Thoracic aorta (tissue), 2 donors: ENCODE data around the gene CLBA1. TPM values are rescaled to one million over a fixed set of nuclear protein-coding genes. Genes with fewer than 3 reads are reported as not detected.

Source experiments
- ATAC-seq: fragments of 150-250 bp; one replicate; pipeline ENCODE4 v1.8.0; 2017; ENCODE audit warnings: low read depth; ENCODE audit not compliant: insufficient number of reproducible peaks, low FRiP score
- DNase-seq: peaks from one replicate; pipeline ENCODE4 v3.0.0-alpha.2; 2020; ENCODE audit warnings: low spot score
- H3K27ac ChIP-seq, 2 donors: fragments of 200-600 bp; sonication (generic); 1 replicate in 1 of 2; 2 replicates in 1 of 2; pipeline ENCODE4 v1.5.1; 2016; ENCODE audit warnings: mild to moderate bottlenecking in 2 of 2, moderate library complexity in 2 of 2
- H3K27me3 ChIP-seq: fragments of 200-600 bp; sonication (generic); replicated peaks from 2 replicates; pipeline ENCODE4 v1.6.0; 2016; ENCODE audit warnings: mild to moderate bottlenecking; ENCODE audit not compliant: insufficient read depth
- H3K36me3 ChIP-seq: fragments of 200-600 bp; sonication (generic); one replicate; pipeline ENCODE4 v1.5.1; 2016
- H3K4me1 ChIP-seq, 2 donors: fragments of 200-600 bp; sonication (generic); 1 replicate in 1 of 2; 2 replicates in 1 of 2; pipeline versions ENCODE4 v1.5.1 to v1.6.0; 2016; ENCODE audit warnings: low read depth in 2 of 2, mild to moderate bottlenecking in 1 of 2; ENCODE audit not compliant: control insufficient read depth in 1 of 2
- H3K4me3 ChIP-seq: fragments of 200-600 bp; sonication (generic); 2 replicates; pipeline ENCODE4 v1.5.1; 2016; ENCODE audit warnings: mild to moderate bottlenecking
- H3K9me3 ChIP-seq: fragments of 200-600 bp; sonication (generic); 2 replicates; pipeline ENCODE4 v1.5.1; 2016
- CTCF ChIP-seq: fragments of 200-600 bp; sonication (generic); IDR thresholded peaks from one replicate; pipeline ENCODE4 v1.5.1; 2019; ENCODE audit warnings: antibody characterized with exemption
- total RNA-seq, 2 donors: library from RNA; depleted of rRNA; stranded (reverse); fragments of >200 nt; gene quantifications; one replicate each; pipeline versions ENCODE4 v1.1.0 to v1.2.3, GENCODE V29; 2016

The CLBA1 gene
- total RNA-seq, 2 donors from 2014 or later: 3.1 to 4.6 TPM

GRCh38 chr14:104973385-104974145 lies 12.0 kb upstream of the CLBA1 start:
- no peaks in the 10 kb centered on the region for H3K27me3 ChIP-seq
- peak; percentile 76 for ATAC-seq
- DNase-seq: peak; percentile 76
- H3K27ac ChIP-seq: peak overlapping the region; percentile 92 to 94
- no peaks in the 10 kb centered on the region for H3K36me3 ChIP-seq
- no peaks in the 10 kb centered on the region for H3K9me3 ChIP-seq
- H3K4me1 ChIP-seq: peaks cover 40 to 82% of the 10 kb centered on the region in 2 donors
- H3K4me3 ChIP-seq: peak overlapping the region; percentile 50
- TF ChIP-seq CTCF: no peak

GRCh38 chr14:104974146-104974541 lies 11.4 kb upstream of the CLBA1 start:
- no peak for TF ChIP-seq CTCF
- peak overlapping the region; percentile 92 to 94 for H3K27ac ChIP-seq
- no peak for ATAC-seq
- no peaks in the 10 kb centered on the region for H3K27me3 ChIP-seq
- peak overlapping the region; percentile 50 for H3K4me3 ChIP-seq
- DNase-seq: no peak
- no peaks in the 10 kb centered on the region for H3K9me3 ChIP-seq
- peaks cover 38 to 81% of the 10 kb centered on the region in 2 donors for H3K4me1 ChIP-seq
- no peaks in the 10 kb centered on the region for H3K36me3 ChIP-seq

- no peaks in the 10 kb centered on the region for H3K9me3 ChIP-seq
- H3K27ac ChIP-seq: peak overlapping the region; percentile 92 to 94
- no peaks in the 10 kb centered on the region for H3K27me3 ChIP-seq
- DNase-seq (no peak), ATAC-seq (no peak)
- no peak overlapping the region for H3K4me3 ChIP-seq
- H3K36me3 ChIP-seq: no peaks in the 10 kb centered on the region
- H3K4me1 ChIP-seq: peaks cover 36 to 85% of the 10 kb centered on the region in 2 donors
- TF ChIP-seq CTCF: no peak
Measured at GRCh38 chr14:104974665-104975390, 10.8 kb upstream of the CLBA1 start.

- Histone ChIP-seq H3K4me3 (no peak overlapping the region), H3K36me3 (no peaks in the 10 kb centered on the region), H3K27ac (peak overlapping the region; percentile 92 to 94), H3K9me3 (no peaks in the 10 kb centered on the region), H3K27me3 (no peaks in the 10 kb centered on the region), H3K4me1 (peaks cover 34 to 88% of the 10 kb centered on the region in 2 donors)
- DNase-seq (no peak), ATAC-seq (no peak)
- TF ChIP-seq CTCF: no peak
Measured at GRCh38 chr14:104975481-104976197, 9.9 kb upstream of the CLBA1 start.
